Measurements from ENCODE around the gene RALGAPA1. TPM values are rescaled to one million over a fixed set of nuclear protein-coding genes. Genes with fewer than 3 reads are reported as not detected.

The RALGAPA1 gene
- total and polyA plus RNA-seq, 9 of the 15 experiments (the other 6 are each of a cell fraction or from before 2014, with no cell fraction given), result 2.5 to 16.3 (median 6.2) TPM

- TF ChIP-seq NBN (IDR thresholded peaks at IDR 0.05; ENCODE audit: low read depth), result no peak
- TF ChIP-seq MED1 (CRISPR knock-in tag; IDR thresholded peaks at IDR 0.05; ENCODE audit: borderline replicate concordance), result peak; percentile 95; the same call in 1 of the 2 replicates
- TF ChIP-seq ETV1 (tag; conservative IDR thresholded peaks at IDR 0.05; ENCODE audit: low read depth), result no peak
- TF ChIP-seq ZNF253 (CRISPR knock-in tag; conservative IDR thresholded peaks at IDR 0.05), result no peak
- peak; percentile 95 for TF ChIP-seq DMBX1 (CRISPR knock-in tag; IDR thresholded peaks at IDR 0.05; ENCODE audit: borderline replicate concordance)
- no peak for TF ChIP-seq TCF7L2 (IDR thresholded peaks at IDR 0.05; ENCODE audit: low read depth, low read length)
- TF ChIP-seq FIP1L1 (IDR thresholded peaks at IDR 0.05; ENCODE audit: low read depth, low read length, poor library complexity, severe bottlenecking), result no peak
- TF ChIP-seq CLOCK (CRISPR knock-in tag; IDR thresholded peaks at IDR 0.05; ENCODE audit: borderline replicate concordance), result no peak
- no peak for TF ChIP-seq ARID1B (IDR thresholded peaks at IDR 0.05)
- TF ChIP-seq ELF4 (CRISPR knock-in tag; IDR thresholded peaks at IDR 0.05), result no peak
- TF ChIP-seq XRCC5 (IDR thresholded peaks at IDR 0.05; ENCODE audit: low read depth, low read length), result 0 out of 2 replicates have a peak, but pooled peaks have one; percentile 78
- no peak for TF ChIP-seq KDM4B (IDR thresholded peaks at IDR 0.05; ENCODE audit: borderline replicate concordance in 2 of 2, low read depth in 1 of 2)
- TF ChIP-seq CHD1 (IDR thresholded peaks at IDR 0.05; ENCODE audit: low read length), result no peak
- no peak for TF ChIP-seq PTRF (tag; IDR thresholded peaks at IDR 0.05)
- TF ChIP-seq CREB3L1 (IDR thresholded peaks at IDR 0.05; ENCODE audit: borderline replicate concordance, low read depth), result 0 out of 2 replicates have a peak, but pooled peaks have one; percentile 36
- no peak for TF ChIP-seq CUX1 (CRISPR knock-in tag; IDR thresholded peaks at IDR 0.05)
- no peak for TF ChIP-seq SMAD2 (IDR thresholded peaks at IDR 0.05; ENCODE audit: low read depth, low read length)
- no peak for TF ChIP-seq CC2D1A (IDR thresholded peaks at IDR 0.05)
- no peak for TF ChIP-seq ZNF408 (CRISPR knock-in tag; IDR thresholded peaks at IDR 0.05; ENCODE audit: low read depth)
- TF ChIP-seq ZNF239 (CRISPR knock-in tag; IDR thresholded peaks at IDR 0.05), result no peak
These were observed 274.1 kb downstream of the RALGAPA1 start (continued) for GRCh38 chr14:35534873-35535482.

All from K562 (cell line).